ENCODE measurements around the gene CCDC183.

CCDC183 gene

DNA sequence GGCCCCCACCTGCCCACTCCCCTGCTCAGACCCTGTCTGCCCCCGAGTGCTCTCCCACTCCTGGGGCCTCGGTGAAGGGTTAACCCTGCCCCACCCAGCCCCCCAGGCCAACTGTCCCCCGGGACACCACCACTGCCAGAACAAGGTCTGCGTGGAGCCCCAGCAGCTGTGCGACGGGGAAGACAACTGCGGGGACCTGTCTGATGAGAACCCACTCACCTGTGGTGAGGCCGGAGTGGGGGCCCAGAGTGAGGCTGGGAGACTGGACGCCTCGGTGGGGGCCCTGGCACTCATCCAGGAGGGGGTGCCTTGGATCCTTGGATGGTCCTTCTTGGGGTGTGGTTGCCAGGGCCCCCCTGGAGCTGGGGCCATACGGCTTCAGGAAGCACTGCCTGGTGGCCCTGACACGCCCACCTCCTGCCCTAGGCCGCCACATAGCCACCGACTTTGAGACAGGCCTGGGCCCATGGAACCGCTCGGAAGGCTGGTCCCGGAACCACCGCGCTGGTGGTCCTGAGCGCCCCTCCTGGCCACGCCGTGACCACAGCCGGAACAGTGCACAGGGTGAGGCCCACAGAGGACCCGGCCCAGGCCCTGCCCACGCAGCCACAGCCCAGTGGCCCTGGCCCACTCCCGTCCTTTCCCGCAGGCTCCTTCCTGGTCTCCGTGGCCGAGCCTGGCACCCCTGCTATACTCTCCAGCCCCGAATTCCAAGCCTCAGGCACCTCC lies 58.1 kb downstream of the CCDC183 start:
- Histone ChIP-seq H3K18ac (ENCODE audit: low read depth in 1 of 2, low read length in 2 of 2) (no peak overlapping the region), H4K8ac (ENCODE audit: low read length) (no peak overlapping the region), H3K9ac (ENCODE audit: low read length) (no peak overlapping the region), H2AK5ac (ENCODE audit: low read length, severe bottlenecking) (no peak overlapping the region), H3K4me1 (ENCODE audit: control insufficient read depth, insufficient read depth, low read depth, low read length) (peaks cover 73% of the 10 kb centered on the region), H2BK120ac (ENCODE audit: low read depth, low read length) (no peak overlapping the region), H3K4me3 (ENCODE audit: insufficient read depth in 1 of 2, low read depth in 1 of 2, low read length in 2 of 2) (no peak overlapping the region), H2AFZ (ENCODE audit: low read depth, low read length) (no peak overlapping the region), H3K4me2 (ENCODE audit: low read length, poor library complexity, severe bottlenecking) (no peak overlapping the region), H3K4ac (ENCODE audit: low read depth in 1 of 2, low read length in 2 of 2) (no peak overlapping the region), H3K27ac (ENCODE audit: low read length, poor library complexity, severe bottlenecking) (no peak overlapping the region), H3K9me3 (ENCODE audit: control insufficient read depth, low read length) (no peaks in the 10 kb centered on the region), H3K27me3 (ENCODE audit: control insufficient read depth in 1 of 2, insufficient read depth in 1 of 2, low read length in 2 of 2) (no peaks in the 10 kb centered on the region), H2BK5ac (ENCODE audit: low read depth, low read length, poor library complexity, severe bottlenecking) (no peak overlapping the region), H3K36me3 (ENCODE audit: control insufficient read depth in 1 of 2, insufficient read depth in 2 of 2, low read depth in 1 of 2, low read length in 2 of 2) (peaks cover 0 to 74% of the 10 kb centered on the region in 2 experiments), H2BK15ac (ENCODE audit: low read depth, poor library complexity, severe bottlenecking) (no peak overlapping the region), H3K14ac (ENCODE audit: low read length in 2 of 2) (no peak overlapping the region), H2BK12ac (ENCODE audit: low read length in 2 of 2) (no peak overlapping the region), H3K79me1 (replicated peaks; ENCODE audit: low read length, poor library complexity, severe bottlenecking) (peaks cover 25% of the 10 kb centered on the region), H3K23ac (ENCODE audit: low read length in 2 of 2) (no peak overlapping the region), H4K91ac (ENCODE audit: low read length) (no peak overlapping the region)
- 92% methylated on average over 30 of the region's 30 CpGs for WGBS
- DNase-seq, result no peak

DNA sequence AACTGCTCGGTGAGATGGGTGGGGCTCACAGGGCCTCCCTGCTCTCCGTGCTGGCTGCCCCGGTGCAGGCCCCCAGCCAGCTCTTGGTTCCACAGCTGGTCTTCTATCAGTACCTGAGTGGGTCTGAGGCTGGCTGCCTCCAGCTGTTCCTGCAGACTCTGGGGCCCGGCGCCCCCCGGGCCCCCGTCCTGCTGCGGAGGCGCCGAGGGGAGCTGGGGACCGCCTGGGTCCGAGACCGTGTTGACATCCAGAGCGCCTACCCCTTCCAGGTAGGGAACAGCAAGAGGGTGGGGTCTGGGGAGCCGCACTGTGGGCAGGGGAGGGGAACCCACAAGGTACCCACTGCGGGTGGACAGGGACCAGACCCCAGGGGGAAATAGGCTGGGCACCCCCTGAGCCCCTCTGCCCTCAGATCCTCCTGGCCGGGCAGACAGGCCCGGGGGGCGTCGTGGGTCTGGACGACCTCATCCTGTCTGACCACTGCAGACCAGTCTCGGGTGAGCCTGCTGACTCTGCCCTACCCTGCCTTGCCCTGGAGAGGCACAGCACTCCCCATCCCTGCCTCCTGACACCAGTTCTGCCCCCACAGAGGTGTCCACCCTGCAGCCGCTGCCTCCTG lies 58.8 kb downstream of the CCDC183 start:
- H3K79me1 ChIP-seq (replicated peaks; ENCODE audit: low read length, poor library complexity, severe bottlenecking), result peaks cover 28% of the 10 kb centered on the region
- H4K8ac ChIP-seq (ENCODE audit: low read length), result no peak overlapping the region
- H2BK15ac ChIP-seq (ENCODE audit: low read depth, poor library complexity, severe bottlenecking), result no peak overlapping the region
- no peak overlapping the region for H2BK12ac ChIP-seq (ENCODE audit: low read length in 2 of 2)
- no peak overlapping the region for H3K14ac ChIP-seq (ENCODE audit: low read length in 2 of 2)
- H2AFZ ChIP-seq (ENCODE audit: low read depth, low read length), result no peak overlapping the region
- H3K23ac ChIP-seq (ENCODE audit: low read length in 2 of 2), result no peak overlapping the region
- no peaks in the 10 kb centered on the region for H3K9me3 ChIP-seq (ENCODE audit: control insufficient read depth, low read length)
- peaks cover 0 to 80% of the 10 kb centered on the region in 2 experiments for H3K36me3 ChIP-seq (ENCODE audit: control insufficient read depth in 1 of 2, insufficient read depth in 2 of 2, low read depth in 1 of 2, low read length in 2 of 2)
- H3K27ac ChIP-seq (ENCODE audit: low read length, poor library complexity, severe bottlenecking), result no peak overlapping the region
- no peak overlapping the region for H2BK120ac ChIP-seq (ENCODE audit: low read depth, low read length)
- H3K4me2 ChIP-seq (ENCODE audit: low read length, poor library complexity, severe bottlenecking), result no peak overlapping the region
- no peak overlapping the region for H3K18ac ChIP-seq (ENCODE audit: low read depth in 1 of 2, low read length in 2 of 2)
- no peak overlapping the region for H4K91ac ChIP-seq (ENCODE audit: low read length)
- no peak overlapping the region for H3K9ac ChIP-seq (ENCODE audit: low read length)
- DNase-seq, result no peak
- no peak overlapping the region for H2AK5ac ChIP-seq (ENCODE audit: low read length, severe bottlenecking)
- no peaks in the 10 kb centered on the region for H3K27me3 ChIP-seq (ENCODE audit: control insufficient read depth in 1 of 2, insufficient read depth in 1 of 2, low read length in 2 of 2)
- H3K4me3 ChIP-seq (ENCODE audit: insufficient read depth in 1 of 2, low read depth in 1 of 2, low read length in 2 of 2), result no peak overlapping the region
- H3K4me1 ChIP-seq (ENCODE audit: control insufficient read depth, insufficient read depth, low read depth, low read length), result peaks cover 75% of the 10 kb centered on the region
- no peak overlapping the region for H2BK5ac ChIP-seq (ENCODE audit: low read depth, low read length, poor library complexity, severe bottlenecking)
- 88% methylated on average over 23 of the region's 23 CpGs for WGBS
- no peak overlapping the region for H3K4ac ChIP-seq (ENCODE audit: low read depth in 1 of 2, low read length in 2 of 2)

- H3K4me3 ChIP-seq (ENCODE audit: insufficient read depth in 1 of 2, low read depth in 1 of 2, low read length in 2 of 2), result no peak overlapping the region
- H2BK120ac ChIP-seq (ENCODE audit: low read depth, low read length), result no peak overlapping the region
- no peak overlapping the region for H3K9ac ChIP-seq (ENCODE audit: low read length)
- no peak overlapping the region for H3K23ac ChIP-seq (ENCODE audit: low read length in 2 of 2)
- no peak overlapping the region for H2AK5ac ChIP-seq (ENCODE audit: low read length, severe bottlenecking)
- no peak overlapping the region for H2BK12ac ChIP-seq (ENCODE audit: low read length in 2 of 2)
- no peak for DNase-seq
- no peak overlapping the region for H2BK15ac ChIP-seq (ENCODE audit: low read depth, poor library complexity, severe bottlenecking)
- WGBS, result 92% methylated on average over 26 of the region's 26 CpGs
- H3K27me3 ChIP-seq (ENCODE audit: control insufficient read depth in 1 of 2, insufficient read depth in 1 of 2, low read length in 2 of 2), result no peaks in the 10 kb centered on the region
- H3K36me3 ChIP-seq (ENCODE audit: control insufficient read depth in 1 of 2, insufficient read depth in 2 of 2, low read depth in 1 of 2, low read length in 2 of 2), result peaks cover 3 to 80% of the 10 kb centered on the region in 2 experiments
- H3K14ac ChIP-seq (ENCODE audit: low read length in 2 of 2), result no peak overlapping the region
- H3K4ac ChIP-seq (ENCODE audit: low read depth in 1 of 2, low read length in 2 of 2), result no peak overlapping the region
- H3K79me1 ChIP-seq (replicated peaks; ENCODE audit: low read length, poor library complexity, severe bottlenecking), result peaks cover 25% of the 10 kb centered on the region
- H4K91ac ChIP-seq (ENCODE audit: low read length), result no peak overlapping the region
- no peak overlapping the region for H3K27ac ChIP-seq (ENCODE audit: low read length, poor library complexity, severe bottlenecking)
- H2BK5ac ChIP-seq (ENCODE audit: low read depth, low read length, poor library complexity, severe bottlenecking), result no peak overlapping the region
- no peak overlapping the region for H3K4me2 ChIP-seq (ENCODE audit: low read length, poor library complexity, severe bottlenecking)
- H3K4me1 ChIP-seq (ENCODE audit: control insufficient read depth, insufficient read depth, low read depth, low read length), result peaks cover 69% of the 10 kb centered on the region
- H2AFZ ChIP-seq (ENCODE audit: low read depth, low read length), result no peak overlapping the region
- H3K18ac ChIP-seq (ENCODE audit: low read depth in 1 of 2, low read length in 2 of 2), result no peak overlapping the region
- no peaks in the 10 kb centered on the region for H3K9me3 ChIP-seq (ENCODE audit: control insufficient read depth, low read length)
- H4K8ac ChIP-seq (ENCODE audit: low read length), result no peak overlapping the region
Observed at GRCh38 chr9:136855461-136856078, 59.4 kb downstream of the CCDC183 start.

- peaks cover 22% of the 10 kb centered on the region for H3K79me1 ChIP-seq (replicated peaks; ENCODE audit: low read length, poor library complexity, severe bottlenecking)
- H3K27me3 ChIP-seq (ENCODE audit: control insufficient read depth in 1 of 2, insufficient read depth in 1 of 2, low read length in 2 of 2), result no peaks in the 10 kb centered on the region
- H3K9me3 ChIP-seq (ENCODE audit: control insufficient read depth, low read length), result no peaks in the 10 kb centered on the region
- no peak overlapping the region for H3K14ac ChIP-seq (ENCODE audit: low read length in 2 of 2)
- DNase-seq, result no peak
- H3K27ac ChIP-seq (ENCODE audit: low read length, poor library complexity, severe bottlenecking), result no peak overlapping the region
- H3K18ac ChIP-seq (ENCODE audit: low read depth in 1 of 2, low read length in 2 of 2), result no peak overlapping the region
- no peak overlapping the region for H3K9ac ChIP-seq (ENCODE audit: low read length)
- H3K4ac ChIP-seq (ENCODE audit: low read depth in 1 of 2, low read length in 2 of 2), result no peak overlapping the region
- H3K4me1 ChIP-seq (ENCODE audit: control insufficient read depth, insufficient read depth, low read depth, low read length), result peaks cover 65% of the 10 kb centered on the region
- H2BK5ac ChIP-seq (ENCODE audit: low read depth, low read length, poor library complexity, severe bottlenecking), result no peak overlapping the region
- H2BK120ac ChIP-seq (ENCODE audit: low read depth, low read length), result no peak overlapping the region
- peak overlapping the region; percentile 33 for H2AK5ac ChIP-seq (ENCODE audit: low read length, severe bottlenecking)
- H3K4me2 ChIP-seq (ENCODE audit: low read length, poor library complexity, severe bottlenecking), result no peak overlapping the region
- no peak overlapping the region for H3K23ac ChIP-seq (ENCODE audit: low read length in 2 of 2)
- no peak overlapping the region for H2BK12ac ChIP-seq (ENCODE audit: low read length in 2 of 2)
- no peak overlapping the region for H2BK15ac ChIP-seq (ENCODE audit: low read depth, poor library complexity, severe bottlenecking)
- H4K8ac ChIP-seq (ENCODE audit: low read length), result no peak overlapping the region
- no peak overlapping the region for H2AFZ ChIP-seq (ENCODE audit: low read depth, low read length)
- H3K36me3 ChIP-seq (ENCODE audit: control insufficient read depth in 1 of 2, insufficient read depth in 2 of 2, low read depth in 1 of 2, low read length in 2 of 2), result peaks cover 8 to 80% of the 10 kb centered on the region in 2 experiments
- H3K4me3 ChIP-seq (ENCODE audit: insufficient read depth in 1 of 2, low read depth in 1 of 2, low read length in 2 of 2), result no peak overlapping the region
- H4K91ac ChIP-seq (ENCODE audit: low read length), result no peak overlapping the region
- 93% methylated on average over 15 of the region's 15 CpGs for WGBS
Observed at GRCh38 chr9:136856079-136856476, 59.9 kb downstream of the CCDC183 start.
